K562 (cell line): Measurements from ENCODE around the gene ACSS1. TPM values are rescaled to one million over a fixed set of nuclear protein-coding genes. Genes with fewer than 3 reads are reported as not detected.

Experiments
- ATAC-seq: fragments of 200-7000 bp; cut with Tn5 transposase; 3 replicates; pipeline ENCODE4 v1.9.1; 2020; ENCODE audit warnings: moderate library complexity
- BruUV-seq: library from RNA; stranded (reverse); fragments of 400-500 nt; replicated peaks from 2 replicates; lab custom pipeline; 2021; lab: Mats Ljungman, UMichigan
- CTCF ChIA-PET: fragments of 300-600 bp; formaldehyde crosslinking; extraction: SDS; loops from one replicate; lab custom pipeline; 2021; ENCODE audit warnings: low intra/inter-chr PET ratio; lab: Yijun Ruan, JAX
- POLR2A ChIA-PET: fragments of 300-600, 350-650 bp; sonication (Branson Sonifier 250); formaldehyde crosslinking; extraction: SDS; loops from one replicate; lab custom pipeline; 2021; ENCODE audit warnings: antibody characterized with exemption, inconsistent platforms; lab: Yijun Ruan, JAX
- DNase-seq, 4 experiments: peaks; one replicate each; pipeline versions ENCODE4 v3.0.0 to v3.0.0-alpha.2; 2011 to 2018; ENCODE audit warnings: low spot score in 3 of 4, mixed read lengths in 3 of 4; ENCODE audit errors: extremely low read depth in 1 of 4
- FAIRE-seq: peaks from 2 replicates; lab custom pipeline; 2011; peaks lifted over from hg19 to GRCh38; lab: Jason Lieb, UNC
- H2AFZ ChIP-seq: 2 replicates; pipeline ENCODE4 v1.6.0; 2011; ENCODE audit warnings: low read depth, low read length, control low read depth, inconsistent platforms
- H3K27ac ChIP-seq: fragments of 200-600 bp; 3 replicates; pipeline ENCODE4 v1.8.0; 2011; ENCODE audit warnings: low read depth, mild to moderate bottlenecking, control low read depth, inconsistent platforms, low read length, moderate library complexity, mixed read lengths; ENCODE audit errors: extremely low read depth
- H3K27me3 ChIP-seq, 2 experiments: fragments of 300-600 bp in 1 of 2; 2 replicates in 1 of 2; 3 replicates in 1 of 2; pipeline versions ENCODE4 v1.6.0 to v1.8.0; 2011; ENCODE audit warnings: inconsistent platforms in 2 of 2, low read length in 2 of 2, mild to moderate bottlenecking in 1 of 2, mixed read lengths in 1 of 2, moderate library complexity in 1 of 2; ENCODE audit not compliant: control insufficient read depth in 2 of 2, insufficient read depth in 2 of 2
- H3K36me3 ChIP-seq: fragments of 300-600 bp; 3 replicates; pipeline ENCODE4 v1.8.0; 2011; ENCODE audit warnings: mild to moderate bottlenecking, low read length, inconsistent platforms; ENCODE audit not compliant: control insufficient read depth, insufficient read depth
- H3K4me1 ChIP-seq, 2 experiments: fragments of 200-600 bp in 1 of 2; replicated peaks in 1 of 2; 2 replicates in 1 of 2; 3 replicates in 1 of 2; pipeline versions ENCODE4 v1.5.1 to v1.8.0; 2011; ENCODE audit warnings: inconsistent platforms in 2 of 2, low read length in 2 of 2, mild to moderate bottlenecking in 1 of 2, mixed read lengths in 1 of 2, moderate library complexity in 1 of 2; ENCODE audit not compliant: control insufficient read depth in 2 of 2, insufficient read depth in 2 of 2
- H3K4me2 ChIP-seq: 2 replicates; pipeline ENCODE4 v1.6.1; 2011; ENCODE audit warnings: low read length, control low read depth, inconsistent platforms, mixed read lengths; ENCODE audit not compliant: insufficient read depth
- H3K4me3 ChIP-seq: fragments of 200-600 bp; sonication (generic), shearing (Covaris generic); 2 replicates; pipeline ENCODE4 v1.5.1; 2016; ENCODE audit warnings: control low read depth, inconsistent platforms
- H3K79me2 ChIP-seq: fragments of 200-600 bp; 3 replicates; pipeline ENCODE4 v1.8.0; 2011; ENCODE audit warnings: low read length, inconsistent platforms; ENCODE audit not compliant: control insufficient read depth, insufficient read depth
- H3K9ac ChIP-seq, 2 experiments: 2 replicates each; pipeline versions ENCODE4 v1.6.0 to v1.6.1; 2011; ENCODE audit warnings: low read depth in 2 of 2, low read length in 2 of 2, control low read depth in 1 of 2, inconsistent platforms in 1 of 2, mild to moderate bottlenecking in 1 of 2, mixed read lengths in 1 of 2; ENCODE audit not compliant: insufficient read depth in 1 of 2
- H3K9me1 ChIP-seq: one replicate; pipeline ENCODE4 v1.6.0; 2011; ENCODE audit warnings: inconsistent platforms, mild to moderate bottlenecking, low read length, moderate library complexity; ENCODE audit not compliant: control insufficient read depth, insufficient read depth
- H3K9me3 ChIP-seq: replicated peaks from 2 replicates; pipeline ENCODE4 v1.5.1; 2011; ENCODE audit warnings: low read depth, low read length, inconsistent platforms; ENCODE audit not compliant: control insufficient read depth, insufficient read depth
- H4K20me1 ChIP-seq: replicated peaks from 2 replicates; pipeline ENCODE4 v1.6.1; 2011; ENCODE audit warnings: low read length, inconsistent platforms, mixed read lengths; ENCODE audit not compliant: control insufficient read depth, insufficient read depth
- DIDO1 ChIP-seq: fragments of 450-650 bp; IDR thresholded peaks from 2 replicates; pipeline ENCODE4 v1.6.1; 2016; ENCODE audit warnings: low read depth, missing biosample characterization, missing genetic modification characterization
- HLTF ChIP-seq: fragments of 450-650 bp; IDR thresholded peaks from 2 replicates; pipeline ENCODE4 v1.6.1; 2016
- NR1H2 ChIP-seq: sonication (generic); formaldehyde crosslinking; IDR thresholded peaks from 2 replicates; pipeline ENCODE4 v1.4.0; 2020; ENCODE audit warnings: mild to moderate bottlenecking, missing genetic modification reagents
- SNRNP70 ChIP-seq: fragments of 200-400 bp; formaldehyde crosslinking; optimal IDR thresholded peaks from 2 replicates; pipeline ENCODE3; 2017; ENCODE audit warnings: low read depth, low read length
- TEAD4 ChIP-seq, 2 experiments: sonication (generic) in 1 of 2; formaldehyde crosslinking in 1 of 2; IDR thresholded peaks; 2 replicates each; pipeline versions ENCODE4 v1.6.1 to v1.8.0; 2012 to 2022; ENCODE audit warnings: borderline replicate concordance in 1 of 2, inconsistent platforms in 1 of 2, low read length in 1 of 2, mild to moderate bottlenecking in 1 of 2, missing genetic modification reagents in 1 of 2
- WGBS: fragments of 100-300 bp; shearing (Covaris generic); methylation state at CpG from one replicate; pipeline ENCODE4 v1.1.6; 2016; ENCODE audit warnings: low coverage, mixed read lengths; ENCODE audit not compliant: insufficient coverage; ENCODE audit errors: missing lambda C conversion rate; 5-methylcytosine and 5-hydroxymethylcytosine counted together
- in situ Hi-C: fragments of 300-500 bp; cut with MboI; formaldehyde crosslinking; loops from 4 replicates; pipeline ENCODE4 v1.15.0; 2018; ENCODE audit warnings: inconsistent platforms, mixed read lengths
- intact Hi-C: fragments of 100-400 bp; cut with micrococcal nuclease; formaldehyde crosslinking; loops from 2 replicates; pipeline ENCODE4 v1.14.2; 2022
- polyA plus RNA-seq, 8 experiments: library from polyadenylated mRNA; depleted of rRNA in 4 of 8; stranded (reverse) in 5 of 8; unstranded in 3 of 8; fragments of >200 nt; fragmentation: Nextera tagmentation in 2 of 8; fragmentation: Illumina TruSeq in 1 of 8; extraction: Ambion mirVana in 2 of 8; extraction: Trizol in 1 of 8; gene quantifications; 2 replicates each; pipeline versions ENCODE4 v1.2.1 to v1.2.3, GENCODE V29; 2011 to 2014; ENCODE audit warnings: inconsistent platforms in 1 of 8, missing spikeins in 1 of 8
- total RNA-seq, 7 experiments: library from RNA; depleted of rRNA in 6 of 7; stranded (reverse); fragments of >200 nt in 6 of 7; fragmentation: Illumina TruSeq in 2 of 7; extraction: Trizol in 2 of 7; gene quantifications; 2 replicates each; pipeline versions ENCODE4 v1.2.1 to v1.2.3, GENCODE V29; 2011 to 2021; ENCODE audit warnings: low replicate concordance in 1 of 7
- TF ChIP-seq, protein P1 (sequence below): fragments of 450-650 bp; formaldehyde crosslinking; IDR thresholded peaks from 2 replicates; pipeline ENCODE4 v1.4.0; 2022; ENCODE audit warnings: mild to moderate bottlenecking, moderate library complexity
- TF ChIP-seq, protein P2 (sequence below): fragments of 250-450 bp; sonication (Bioruptor Pico); IDR thresholded peaks from 2 replicates; pipeline ENCODE4 v1.5.1; 2021; ENCODE audit warnings: mild to moderate bottlenecking

The ACSS1 gene
- total and polyA plus RNA-seq, 9 of the 15 experiments (the other 6 are each of a cell fraction or from before 2014, with no cell fraction given), result 0.07 to 2.1 (median 0.27) TPM; not detected in 3

DNA sequence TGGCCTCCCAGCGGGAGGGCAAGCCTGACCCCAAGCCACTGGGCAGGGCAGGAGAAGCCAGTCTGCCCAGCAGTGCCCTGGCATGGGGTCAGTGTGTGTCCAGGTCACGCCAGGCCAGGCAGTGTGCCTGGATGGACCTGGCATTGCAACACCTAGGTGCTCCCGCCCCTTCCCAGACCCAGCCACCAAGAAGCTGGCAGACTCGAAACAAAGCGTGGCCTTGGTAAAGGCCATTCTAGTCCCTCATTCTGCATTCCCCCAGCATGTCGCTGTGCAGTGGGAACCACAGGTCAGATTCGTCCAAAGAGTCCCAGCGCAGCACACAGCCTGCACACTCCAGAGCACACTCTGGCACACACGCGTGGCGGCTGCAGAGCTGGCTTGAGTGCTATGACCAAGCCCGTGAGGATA lies 46.1 kb downstream of the ACSS1 start:
- Histone ChIP-seq H3K27ac (no peak overlapping the region), H3K9me3 (no peaks in the 10 kb centered on the region), H3K4me2 (no peak overlapping the region), H3K4me1 (no peaks in the 10 kb centered on the region), H3K36me3 (no peaks in the 10 kb centered on the region), H4K20me1 (no peaks in the 10 kb centered on the region), H3K4me3 (no peak overlapping the region), H2AFZ (no peak overlapping the region), H3K9ac (no peak overlapping the region), H3K27me3 (peaks cover 3 to 70% of the 10 kb centered on the region in 2 experiments; a peak in 4 of 5 replicates), H3K9me1 (no peaks in the 10 kb centered on the region), H3K79me2 (no peaks in the 10 kb centered on the region)
- in situ Hi-C loops (no loop called here), intact Hi-C loops (no loop called here)
- TF ChIP-seq, protein P1, sequence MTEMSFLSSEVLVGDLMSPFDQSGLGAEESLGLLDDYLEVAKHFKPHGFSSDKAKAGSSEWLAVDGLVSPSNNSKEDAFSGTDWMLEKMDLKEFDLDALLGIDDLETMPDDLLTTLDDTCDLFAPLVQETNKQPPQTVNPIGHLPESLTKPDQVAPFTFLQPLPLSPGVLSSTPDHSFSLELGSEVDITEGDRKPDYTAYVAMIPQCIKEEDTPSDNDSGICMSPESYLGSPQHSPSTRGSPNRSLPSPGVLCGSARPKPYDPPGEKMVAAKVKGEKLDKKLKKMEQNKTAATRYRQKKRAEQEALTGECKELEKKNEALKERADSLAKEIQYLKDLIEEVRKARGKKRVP (CRISPR knock-in tag), result no peak
- no peak for TF ChIP-seq SNRNP70
- TF ChIP-seq NR1H2, result no peak
- TF ChIP-seq, protein P2, sequence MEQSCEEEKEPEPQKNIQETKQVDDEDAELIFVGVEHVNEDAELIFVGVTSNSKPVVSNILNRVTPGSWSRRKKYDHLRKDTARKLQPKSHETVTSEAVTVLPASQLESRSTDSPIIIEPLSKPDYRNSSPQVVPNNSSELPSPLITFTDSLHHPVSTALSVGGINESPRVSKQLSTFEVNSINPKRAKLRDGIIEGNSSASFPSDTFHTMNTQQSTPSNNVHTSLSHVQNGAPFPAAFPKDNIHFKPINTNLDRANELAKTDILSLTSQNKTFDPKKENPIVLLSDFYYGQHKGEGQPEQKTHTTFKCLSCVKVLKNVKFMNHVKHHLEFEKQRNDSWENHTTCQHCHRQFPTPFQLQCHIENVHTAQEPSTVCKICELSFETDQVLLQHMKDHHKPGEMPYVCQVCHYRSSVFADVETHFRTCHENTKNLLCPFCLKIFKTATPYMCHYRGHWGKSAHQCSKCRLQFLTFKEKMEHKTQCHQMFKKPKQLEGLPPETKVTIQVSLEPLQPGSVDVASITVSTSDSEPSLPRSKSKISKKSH (CRISPR knock-in tag), result no peak
- no peak for TF ChIP-seq DIDO1 (tag)
- no peak for TF ChIP-seq HLTF
- TF ChIP-seq TEAD4 (IDR thresholded peaks at IDR 0.05; ENCODE audit: low read length), result no peak
- TF ChIP-seq TEAD4 (CRISPR knock-in tag; IDR thresholded peaks at IDR 0.05; ENCODE audit: borderline replicate concordance), result no peak
- WGBS, result 1% methylated on average over 10 of the region's 12 CpGs
- ATAC-seq, result no peak
- no peak for FAIRE-seq
- CTCF ChIA-PET, result no interaction called here
- DNase-seq, result no peak
- POLR2A ChIA-PET, result no interaction called here
- BruUV-seq, result no TSS peak
